HG03060 (cell line): Measurements from ENCODE around the gene GFER.
"Not testable (repeated sequence)": the region's sequence is repeated elsewhere in the genome, so short reads cannot be mapped to it uniquely, and the experiment has no call there.

Experiments used
- ATAC-seq: cut with Tn5 transposase; IDR thresholded peaks from one replicate; pipeline ENCODE4 v1.9.1; 2021; ENCODE audit warnings: low read depth, moderate number of reproducible peaks; ENCODE audit not compliant: unreplicated experiment

The GFER gene

GRCh38 chr16:1983544-1984346 is at the start of gene GFER:
Gene GFER (plus strand): TSS chr16:1984193. CDS start chr16:1984219, 26 bp downstream.
- no peak for ATAC-seq

DNA sequence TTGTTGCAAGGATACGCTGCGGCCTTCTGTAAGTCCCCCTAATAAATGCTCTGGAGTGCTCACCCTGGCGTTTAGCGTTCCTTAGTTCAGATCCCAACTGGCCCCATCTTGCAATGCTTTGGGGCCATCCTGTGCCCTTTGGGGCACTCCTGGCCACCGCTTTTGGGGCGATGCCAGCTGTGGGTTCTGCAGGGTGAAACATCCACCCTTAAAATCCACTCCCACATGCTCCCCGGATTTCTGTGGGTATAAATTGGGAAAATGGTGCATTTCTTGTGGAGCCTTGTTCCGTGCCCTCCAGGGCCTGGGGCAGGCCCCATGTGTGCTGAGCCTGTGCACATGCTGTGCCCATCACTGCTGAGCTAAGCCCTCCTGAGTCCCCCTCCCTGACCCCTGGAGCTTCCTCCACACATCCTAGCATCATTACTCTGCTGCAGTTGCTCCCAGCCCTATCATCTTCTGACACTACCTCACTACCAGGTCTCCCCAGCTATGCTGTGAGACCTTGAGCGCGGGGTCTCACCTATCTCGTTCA is 47.0 kb upstream of the GFER start:
- no peak for ATAC-seq

DNA sequence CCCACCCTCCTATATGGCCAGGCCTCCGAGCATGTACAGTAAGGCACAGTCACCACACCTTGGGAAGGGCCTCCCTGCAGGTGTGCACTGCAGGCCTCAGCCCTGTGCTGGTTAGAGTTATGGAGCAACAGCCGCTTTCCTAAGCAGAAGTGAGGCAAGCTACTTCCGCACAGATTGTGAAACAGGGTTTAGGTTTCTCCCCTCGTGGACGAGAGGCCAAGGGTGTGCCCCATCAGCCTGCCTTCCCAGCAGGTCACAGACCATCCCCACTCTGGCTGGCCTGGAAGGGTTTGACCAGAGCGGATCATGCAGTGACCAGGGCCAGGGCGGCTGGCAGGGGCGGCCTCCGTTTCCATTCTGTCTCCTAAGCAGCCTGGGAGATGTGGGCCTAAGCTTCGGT is 45.7 kb upstream of the GFER start:
- no peak for ATAC-seq

DNA sequence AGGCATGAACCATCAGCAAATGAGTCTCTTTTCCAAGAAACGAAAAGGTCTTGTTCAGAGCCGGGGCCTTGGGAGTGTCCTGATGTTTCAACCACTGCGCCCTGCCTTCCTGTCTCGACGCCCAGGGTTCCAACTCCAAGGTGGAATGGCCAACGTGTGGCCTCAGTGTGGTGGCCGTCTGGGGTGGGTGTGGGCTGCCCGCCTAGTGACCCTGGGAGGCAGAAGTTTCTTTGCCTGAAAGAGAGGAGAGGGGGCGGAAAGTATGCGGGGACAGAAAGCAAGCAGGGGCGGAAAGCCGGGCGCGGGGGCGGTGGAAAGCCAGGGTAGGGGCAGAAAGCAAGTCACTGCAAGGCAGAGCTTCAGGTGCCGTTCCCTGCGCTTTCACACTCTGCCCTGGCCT is 45.1 kb upstream of the GFER start:
- ATAC-seq, result no peak

- not testable (repeated sequence) for ATAC-seq
Measured at GRCh38 chr16:1939833-1940232, 44.2 kb upstream of the GFER start.

- no peak for ATAC-seq
Measured at GRCh38 chr16:1940273-1941161, 43.5 kb upstream of the GFER start.

GRCh38 chr16:1941162-1942046 is 42.6 kb upstream of the GFER start:
- no peak for ATAC-seq

GRCh38 chr16:1942047-1942809 is 41.8 kb upstream of the GFER start:
- no peak for ATAC-seq

GRCh38 chr16:1942810-1943726 is 40.9 kb upstream of the GFER start, which contains the start of gene MSRB1:
Gene MSRB1 (minus strand): TSS chr16:1943199. CDS start chr16:1943156, 43 bp downstream.
- ATAC-seq, result peak; percentile 82

DNA sequence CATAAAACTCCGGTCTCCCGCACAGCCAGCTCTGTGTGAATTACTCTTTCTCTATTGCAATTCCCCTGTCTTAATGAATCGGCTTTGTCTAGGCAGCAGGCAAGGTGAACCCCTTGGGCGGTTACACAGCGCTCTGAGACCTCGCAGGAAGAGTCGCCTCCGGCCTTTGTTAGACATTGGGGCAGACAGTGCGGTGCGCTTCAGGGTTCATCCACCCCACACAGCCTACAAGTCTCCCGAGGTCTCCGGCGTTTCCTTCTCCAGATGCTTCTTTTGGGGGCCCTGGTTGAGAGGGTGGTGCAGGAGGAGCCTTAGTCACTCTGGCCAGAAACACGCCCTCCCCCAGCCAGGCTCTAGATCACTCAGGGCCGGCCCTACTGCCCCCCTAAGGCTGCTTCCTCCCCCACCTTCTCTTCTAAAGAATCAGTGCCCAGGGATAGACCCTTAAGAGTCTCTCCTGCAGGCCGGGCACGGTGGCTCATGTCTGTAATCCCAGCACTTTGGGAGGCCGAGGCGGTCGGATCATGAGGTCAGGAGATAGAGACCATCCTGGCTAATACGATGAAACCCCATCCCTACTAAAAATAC is 39.3 kb upstream of the GFER start:
- no peak for ATAC-seq

- no peak for ATAC-seq
Measured at GRCh38 chr16:1945559-1946391, 38.2 kb upstream of the GFER start.

DNA sequence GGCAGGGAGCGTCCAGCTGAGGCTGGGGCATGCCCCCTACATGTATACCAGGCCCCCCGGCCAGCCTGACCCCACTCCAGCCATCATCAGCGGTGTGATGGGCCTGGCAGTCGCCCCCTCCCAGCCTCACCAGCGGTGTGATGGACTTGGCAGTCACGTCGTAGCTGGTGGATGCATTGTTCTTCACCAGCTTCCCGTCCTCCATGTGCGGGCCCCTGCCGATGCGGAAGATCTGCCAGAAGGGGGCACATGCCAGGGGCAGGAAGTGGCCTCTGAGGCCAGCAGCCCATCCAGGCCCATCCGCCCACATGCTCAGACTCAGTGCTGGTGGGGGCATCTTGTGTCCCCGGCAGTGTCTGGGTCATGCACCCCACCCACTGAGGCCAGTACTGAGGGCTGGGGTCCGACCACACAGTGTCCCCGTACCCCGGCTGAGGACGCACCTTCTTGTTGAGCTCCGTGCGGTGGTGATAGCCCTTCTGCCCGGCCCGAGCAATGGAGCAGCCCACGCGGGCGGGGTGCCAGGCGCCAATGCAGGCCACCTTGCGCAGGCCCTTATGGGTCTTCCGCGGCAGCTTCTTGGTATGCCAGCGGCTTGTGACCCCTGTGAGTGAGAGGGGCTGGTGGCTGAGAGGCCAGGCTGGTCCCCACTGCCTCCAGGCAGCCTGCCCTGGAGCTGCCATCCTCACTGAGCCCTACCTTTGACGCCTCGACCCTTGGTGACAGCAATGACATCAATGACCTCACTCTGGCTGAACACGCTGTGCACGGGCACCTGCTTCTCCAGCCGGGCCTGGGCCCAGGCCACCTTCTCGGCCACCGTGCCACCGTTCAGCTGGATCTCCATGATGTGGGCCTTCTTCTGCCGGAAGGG is 37.3 kb upstream of the GFER start:
- ATAC-seq, result no peak

DNA sequence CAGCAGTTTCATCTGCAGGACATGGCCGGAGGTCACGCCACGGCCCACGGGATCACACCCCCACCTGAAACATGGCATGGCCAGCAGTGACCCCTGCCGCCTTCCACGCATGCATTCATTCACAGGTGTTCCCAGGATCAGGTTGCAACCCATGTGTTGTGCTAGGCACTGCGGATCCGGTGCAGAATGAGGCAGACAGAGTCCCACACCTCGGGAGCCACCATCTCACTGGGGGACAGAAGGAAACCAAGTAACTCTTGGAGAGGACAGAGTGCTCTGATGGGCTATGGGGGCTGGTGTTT is 36.7 kb upstream of the GFER start:
- no peak for ATAC-seq

DNA sequence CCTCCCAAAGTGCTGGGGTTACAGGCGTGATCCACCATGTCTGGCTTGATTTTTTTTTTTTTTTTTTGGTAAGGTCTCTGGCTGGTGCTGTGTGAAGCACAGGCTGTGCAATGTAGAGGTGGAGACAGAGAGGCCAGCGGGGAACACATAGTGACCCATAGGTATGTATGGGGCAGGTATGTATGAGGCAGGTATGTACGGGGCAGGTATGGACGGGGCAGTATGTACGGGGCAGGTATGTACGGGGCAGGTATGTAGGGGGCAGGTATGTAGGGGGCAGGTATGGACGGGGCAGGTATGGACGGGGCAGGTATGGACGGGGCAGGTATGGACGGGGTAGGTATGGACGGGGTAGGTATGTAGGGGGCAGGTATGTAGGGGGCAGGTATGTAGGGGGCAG is 34.5 kb upstream of the GFER start:
- ATAC-seq, result no peak

GRCh38 chr16:1950047-1950446 is 33.9 kb upstream of the GFER start:
- ATAC-seq, result no peak

GRCh38 chr16:1950559-1950958 is 33.4 kb upstream of the GFER start:
- no peak for ATAC-seq

DNA sequence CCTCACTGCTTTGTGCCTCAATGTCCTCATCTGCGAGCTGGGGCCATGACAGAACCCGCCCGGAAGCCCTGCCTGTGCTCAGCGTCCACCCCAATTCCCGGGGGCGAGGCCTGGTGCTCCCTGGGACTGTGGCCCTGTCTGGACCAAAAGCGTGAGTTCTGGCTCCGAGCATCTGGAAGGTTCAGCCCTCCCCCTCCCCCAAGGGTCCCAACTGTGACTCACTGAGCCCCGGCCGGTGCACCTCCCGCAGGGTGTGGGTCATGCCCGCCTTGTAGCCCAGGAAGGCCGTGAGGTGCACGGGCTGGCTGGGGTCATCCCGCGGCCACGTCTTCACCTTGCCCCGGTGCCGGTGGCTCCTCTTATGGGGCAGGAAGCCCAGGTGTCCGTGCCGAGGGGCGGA is 30.3 kb upstream of the GFER start:
- no peak for ATAC-seq
